Aortic smooth muscle cell (primary cell): ENCODE measurements around the gene AFMID. TPM values are rescaled to one million over a fixed set of nuclear protein-coding genes. Genes with fewer than 3 reads are reported as not detected.

ENCODE experiments used
- total RNA-seq: library from RNA; depleted of rRNA; stranded (reverse); fragments of >200 nt; gene quantifications from 2 replicates; pipeline ENCODE4 v1.2.3, GENCODE V29; 2014

AFMID gene, protein sequence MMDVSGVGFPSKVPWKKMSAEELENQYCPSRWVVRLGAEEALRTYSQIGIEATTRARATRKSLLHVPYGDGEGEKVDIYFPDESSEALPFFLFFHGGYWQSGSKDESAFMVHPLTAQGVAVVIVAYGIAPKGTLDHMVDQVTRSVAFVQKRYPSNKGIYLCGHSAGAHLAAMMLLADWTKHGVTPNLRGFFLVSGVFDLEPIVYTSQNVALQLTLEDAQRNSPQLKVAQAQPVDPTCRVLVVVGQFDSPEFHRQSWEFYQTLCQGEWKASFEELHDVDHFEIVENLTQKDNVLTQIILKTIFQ
- 30.2 and 48.4 TPM in 2 replicates for total RNA-seq

DNA sequence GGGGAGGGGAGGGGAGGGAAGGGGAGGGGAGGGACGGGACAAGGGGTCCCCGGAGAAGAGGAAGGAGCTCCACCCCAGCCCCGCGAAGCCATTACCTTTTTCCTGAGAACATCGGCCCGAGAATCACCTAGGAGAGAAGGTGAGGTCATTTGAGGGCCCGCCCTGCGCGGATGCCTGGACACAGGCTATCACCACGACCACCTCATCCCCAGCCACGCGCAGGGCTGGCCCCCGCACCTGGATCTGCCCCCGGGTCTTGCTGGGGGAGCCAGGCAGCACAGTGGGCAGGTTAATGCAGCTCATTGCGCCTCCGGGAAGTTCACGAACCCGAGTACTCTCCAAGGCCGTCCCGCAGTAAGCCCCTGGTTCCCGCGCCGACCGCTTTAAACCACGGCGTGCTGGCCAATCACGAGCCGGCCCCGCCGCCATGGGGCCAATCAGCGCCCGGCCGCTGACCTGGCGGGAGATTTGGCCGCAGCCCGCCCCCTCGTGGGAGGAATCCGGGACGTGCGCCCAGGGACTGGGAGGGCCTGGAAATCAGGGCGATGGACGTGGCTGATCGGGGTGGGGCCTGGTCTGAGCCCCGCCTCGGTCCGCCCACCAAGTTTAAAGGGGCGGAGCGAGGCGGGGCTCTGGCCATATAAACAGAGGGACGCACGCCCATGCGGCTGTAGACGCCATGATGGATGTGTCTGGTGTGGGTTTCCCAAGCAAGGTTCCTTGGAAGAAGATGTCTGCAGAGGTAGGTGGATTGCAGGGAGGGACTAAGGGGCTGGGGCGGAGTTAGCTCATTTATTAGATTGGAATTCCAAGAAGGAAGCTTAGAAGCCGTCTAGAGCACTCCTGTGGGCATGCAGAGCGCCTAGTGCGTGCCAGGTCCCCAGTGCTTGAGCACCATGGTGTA is at the start of gene AFMID, which contains the start of gene TK1:
AFMID (plus strand) TSS at position 671 of the 904 bp plus-strand sequence; CDS start at position 680, 9 bp downstream.
TK1 (minus strand) TSS at position 361 of the 904 bp plus-strand sequence; CDS start at position 303, 58 bp downstream.

DNA sequence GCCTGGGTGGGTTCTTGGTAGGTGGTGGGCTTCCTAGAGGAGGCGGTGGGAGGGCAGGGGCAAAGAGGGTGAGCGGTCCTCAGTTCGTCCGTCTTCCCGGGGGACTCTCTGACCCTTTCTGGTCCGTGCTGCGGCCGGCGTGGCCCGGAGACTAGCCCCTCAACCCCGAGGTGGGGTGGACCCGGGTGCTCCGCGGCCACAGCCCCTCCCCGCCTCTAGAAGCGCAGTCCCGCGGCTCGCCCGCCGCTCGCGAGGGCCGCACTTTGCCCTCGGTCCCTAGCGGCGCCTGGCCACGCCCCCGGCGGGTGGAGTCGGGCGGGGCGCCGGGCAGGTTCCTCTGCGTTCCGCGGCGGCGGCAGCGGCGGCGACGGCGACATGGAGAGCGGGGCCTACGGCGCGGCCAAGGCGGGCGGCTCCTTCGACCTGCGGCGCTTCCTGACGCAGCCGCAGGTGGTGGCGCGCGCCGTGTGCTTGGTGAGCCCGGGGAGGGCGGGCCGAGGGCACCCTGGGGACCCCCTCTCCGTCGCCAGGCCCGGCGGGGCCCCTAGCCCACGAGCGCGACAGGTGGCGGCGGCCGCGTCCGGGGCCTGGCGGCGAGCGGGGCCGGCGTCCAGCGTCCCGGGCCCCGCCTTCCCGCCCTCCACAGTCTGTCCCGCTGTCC is 18.8 kb upstream of the AFMID start, which contains the start of gene SYNGR2:
SYNGR2 (plus strand) TSS at position 340 of the 661 bp plus-strand sequence; CDS start at position 376, 36 bp downstream.

DNA sequence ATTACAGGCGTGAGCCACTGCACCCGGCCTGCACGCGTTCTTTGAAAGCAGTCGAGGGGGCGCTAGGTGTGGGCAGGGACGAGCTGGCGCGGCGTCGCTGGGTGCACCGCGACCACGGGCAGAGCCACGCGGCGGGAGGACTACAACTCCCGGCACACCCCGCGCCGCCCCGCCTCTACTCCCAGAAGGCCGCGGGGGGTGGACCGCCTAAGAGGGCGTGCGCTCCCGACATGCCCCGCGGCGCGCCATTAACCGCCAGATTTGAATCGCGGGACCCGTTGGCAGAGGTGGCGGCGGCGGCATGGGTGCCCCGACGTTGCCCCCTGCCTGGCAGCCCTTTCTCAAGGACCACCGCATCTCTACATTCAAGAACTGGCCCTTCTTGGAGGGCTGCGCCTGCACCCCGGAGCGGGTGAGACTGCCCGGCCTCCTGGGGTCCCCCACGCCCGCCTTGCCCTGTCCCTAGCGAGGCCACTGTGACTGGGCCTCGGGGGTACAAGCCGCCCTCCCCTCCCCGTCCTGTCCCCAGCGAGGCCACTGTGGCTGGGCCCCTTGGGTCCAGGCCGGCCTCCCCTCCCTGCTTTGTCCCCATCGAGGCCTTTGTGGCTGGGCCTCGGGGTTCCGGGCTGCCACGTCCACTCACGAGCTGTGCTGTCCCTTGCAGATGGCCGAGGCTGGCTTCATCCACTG is 27.0 kb downstream of the AFMID start, which contains the start of gene BIRC5:
BIRC5 (plus strand) TSS at position 238 of the 690 bp plus-strand sequence; CDS start at position 302, 64 bp downstream.

DNA sequence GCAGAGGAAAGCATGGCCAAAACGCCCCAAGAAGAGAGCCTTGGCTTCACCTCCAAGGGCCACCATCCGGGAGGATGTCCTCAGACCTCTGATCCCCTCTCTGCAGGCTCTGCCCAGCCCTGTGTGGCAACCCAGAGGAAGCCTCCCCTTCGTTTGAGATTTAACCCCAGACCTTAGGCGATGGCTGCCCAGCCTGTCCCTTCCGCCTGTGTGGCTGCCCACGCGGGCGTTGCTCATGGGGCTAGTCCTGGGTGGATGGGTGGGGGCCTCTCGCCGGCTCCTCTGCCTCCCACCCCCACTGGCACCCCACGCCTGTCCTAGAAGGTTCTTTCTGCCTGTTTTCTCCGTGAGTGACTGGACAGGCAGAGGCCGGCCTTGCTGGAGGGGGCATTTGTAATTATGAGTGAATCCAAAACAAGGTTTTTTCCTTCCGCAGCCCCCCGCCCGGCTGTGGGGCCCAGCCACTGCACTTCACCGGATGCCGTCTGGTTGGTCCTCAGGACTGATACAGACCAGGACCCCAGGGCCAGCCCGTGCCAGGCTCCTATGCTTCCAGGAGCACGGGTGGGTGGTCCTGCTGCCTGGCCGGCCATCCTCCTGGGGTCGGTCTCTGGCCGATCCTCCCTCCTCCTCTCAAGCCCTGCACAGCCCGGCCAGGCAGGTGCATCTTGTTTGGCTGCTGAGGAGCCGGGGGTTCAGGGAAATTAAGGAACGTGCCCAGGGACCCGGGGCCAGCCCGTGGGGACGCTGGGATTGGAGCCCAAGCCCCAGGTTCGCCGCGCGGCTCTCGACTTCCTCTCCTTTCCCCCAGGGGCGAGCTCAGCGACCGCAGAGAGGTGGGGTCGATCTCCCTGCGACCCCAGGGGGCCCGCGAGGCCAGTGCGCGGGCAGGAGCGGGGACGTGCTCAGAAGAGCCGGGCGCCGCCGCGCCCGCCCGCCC is 44.1 kb downstream of the AFMID start, which contains the start of gene TMEM235:
TMEM235 (plus strand) TSS at position 636 of the 940 bp plus-strand sequence. CDS start 393 bp downstream, outside the sequence.

Other genes with a start within 250 kb of the AFMID start
- 8.3 and 10.1 TPM in 2 replicates for gene TNRC6C, start 228.7 kb upstream of the AFMID start, total RNA-seq
- 1.2 and 1.8 TPM in 2 replicates for gene TMC6, start 58.6 kb upstream of the AFMID start, total RNA-seq
- gene TMC8, start 56.6 kb upstream of the AFMID start, total RNA-seq, result not detected in 2 replicates
- not detected in 2 replicates for gene C17orf99, start 41.0 kb upstream of the AFMID start, total RNA-seq
- gene SYNGR2, start 18.8 kb upstream of the AFMID start, total RNA-seq, result 16.6 and 18.4 TPM in 2 replicates
- 104 and 136 TPM in 2 replicates for gene TK1, start 310 bp upstream of the AFMID start, total RNA-seq
- 48.7 and 63.8 TPM in 2 replicates for gene BIRC5, start 26.9 kb downstream of the AFMID start, total RNA-seq
- gene TMEM235, start 44.3 kb downstream of the AFMID start, total RNA-seq, result not detected in 2 replicates
- gene SOCS3, start 172.7 kb downstream of the AFMID start, total RNA-seq, result 107 and 145 TPM in 2 replicates
- 29.5 and 33.7 TPM in 2 replicates for gene PGS1, start 191.3 kb downstream of the AFMID start, total RNA-seq